IMR-90 (cell line): ENCODE results near the gene PYCARD. TPM values are rescaled to one million over a fixed set of nuclear protein-coding genes. Genes with fewer than 3 reads are reported as not detected.

Experiments
- ATAC-seq: fragments of 200-7000 bp; cut with Tn5 transposase; 2 replicates; pipeline ENCODE4 v1.9.1; 2020; ENCODE audit warnings: low read depth, mild to moderate bottlenecking, moderate library complexity
- BruUV-seq: library from RNA; stranded (reverse); fragments of 400-500 nt; replicated peaks from 2 replicates; lab custom pipeline; 2021; lab: Mats Ljungman, UMichigan
- CTCF ChIA-PET: fragments of 300-600 bp; formaldehyde crosslinking; extraction: SDS; loops from one replicate; lab custom pipeline; 2021; ENCODE audit warnings: antibody characterized with exemption; lab: Yijun Ruan, JAX
- POLR2A ChIA-PET: fragments of 300-600 bp; sonication (Branson Sonifier 250); formaldehyde crosslinking; loops from one replicate; lab custom pipeline; 2022; ENCODE audit warnings: antibody characterized with exemption; ENCODE audit not compliant: unreplicated experiment; lab: Charles Lee
- DNase-seq: peaks from one replicate; pipeline ENCODE4 v3.0.0; 2013
- H2AFZ ChIP-seq: replicated peaks from 2 replicates; pipeline ENCODE3; 2013; ENCODE audit warnings: low read length, mild to moderate bottlenecking; ENCODE audit not compliant: poor library complexity
- H2AK5ac ChIP-seq: 2 replicates; pipeline ENCODE4 v1.6.1; 2013; ENCODE audit warnings: low read depth, low read length, inconsistent platforms
- H2AK9ac ChIP-seq: replicated peaks from 2 replicates; pipeline ENCODE3; 2013; ENCODE audit warnings: mild to moderate bottlenecking, low read depth, low read length, moderate library complexity; ENCODE audit not compliant: poor library complexity
- H2BK120ac ChIP-seq: 2 replicates; pipeline ENCODE4 v1.6.1; 2013; ENCODE audit warnings: low read depth, low read length, inconsistent platforms
- H2BK15ac ChIP-seq: 3 replicates; pipeline ENCODE4 v1.6.1; 2013; ENCODE audit warnings: low read depth, low read length, inconsistent platforms
- H2BK20ac ChIP-seq: 2 replicates; pipeline ENCODE4 v1.6.1; 2013; ENCODE audit warnings: low read depth, mild to moderate bottlenecking, inconsistent platforms, low read length, moderate library complexity
- H2BK5ac ChIP-seq: 2 replicates; pipeline ENCODE4 v1.6.1; 2013; ENCODE audit warnings: mild to moderate bottlenecking, low read depth, low read length, inconsistent platforms; ENCODE audit not compliant: poor library complexity, severe bottlenecking
- H3K14ac ChIP-seq: replicated peaks from 2 replicates; pipeline ENCODE4 v1.6.1; 2013; ENCODE audit warnings: low read depth, low read length, inconsistent platforms
- H3K18ac ChIP-seq: 2 replicates; pipeline ENCODE4 v1.6.1; 2013; ENCODE audit warnings: low read depth, low read length, control low read depth
- H3K23ac ChIP-seq: 2 replicates; pipeline ENCODE4 v1.6.1; 2013; ENCODE audit warnings: low read depth, low read length, inconsistent platforms
- H3K27ac ChIP-seq: 2 replicates; pipeline ENCODE4 v1.5.1; 2013; ENCODE audit warnings: mild to moderate bottlenecking, control low read depth, low read length; ENCODE audit not compliant: insufficient read depth
- H3K27me3 ChIP-seq: 2 replicates; pipeline ENCODE4 v1.6.1; 2013; ENCODE audit warnings: low read length; ENCODE audit not compliant: control insufficient read depth, insufficient read depth
- H3K36me3 ChIP-seq: 2 replicates; pipeline ENCODE4 v1.6.1; 2013; ENCODE audit warnings: low read length, mixed read lengths; ENCODE audit not compliant: control insufficient read depth, insufficient read depth
- H3K4ac ChIP-seq: 2 replicates; pipeline ENCODE4 v1.6.1; 2013; ENCODE audit warnings: low read depth, low read length, inconsistent platforms
- H3K4me1 ChIP-seq: 2 replicates; pipeline ENCODE4 v1.6.1; 2013; ENCODE audit warnings: low read length, mixed read lengths; ENCODE audit not compliant: control insufficient read depth, insufficient read depth
- H3K4me2 ChIP-seq: 2 replicates; pipeline ENCODE4 v1.6.1; 2013; ENCODE audit warnings: low read depth, mild to moderate bottlenecking, control low read depth, low read length, moderate library complexity
- H3K4me3 ChIP-seq: 2 replicates; pipeline ENCODE4 v1.5.1; 2013; ENCODE audit warnings: low read depth, mild to moderate bottlenecking, control low read depth, low read length, moderate library complexity; ENCODE audit not compliant: insufficient read depth
- H3K56ac ChIP-seq: 2 replicates; pipeline ENCODE4 v1.6.1; 2013; ENCODE audit warnings: low read length, inconsistent platforms; ENCODE audit not compliant: insufficient read depth; ENCODE audit errors: extremely low read depth
- H3K79me1 ChIP-seq, 2 experiments: 2 replicates each; pipeline ENCODE4 v1.6.1; 2013; ENCODE audit warnings: low read length in 2 of 2, inconsistent platforms in 1 of 2, low read depth in 1 of 2
- H3K9ac ChIP-seq: 2 replicates; pipeline ENCODE4 v1.6.1; 2013; ENCODE audit warnings: low read depth, low read length, control low read depth
- H3K9me1 ChIP-seq: 2 replicates; pipeline ENCODE4 v1.6.1; 2013; ENCODE audit warnings: low read length, inconsistent platforms; ENCODE audit not compliant: insufficient read depth
- H3K9me3 ChIP-seq: 2 replicates; pipeline ENCODE4 v1.6.1; 2013; ENCODE audit warnings: low read length; ENCODE audit not compliant: control insufficient read depth, insufficient read depth
- H4K20me1 ChIP-seq: 2 replicates; pipeline ENCODE4 v1.6.1; 2013; ENCODE audit warnings: low read length, inconsistent platforms; ENCODE audit not compliant: insufficient read depth
- H4K5ac ChIP-seq: 2 replicates; pipeline ENCODE4 v1.6.1; 2013; ENCODE audit warnings: mild to moderate bottlenecking, low read depth, low read length, control low read depth
- H4K8ac ChIP-seq, 2 experiments: 2 replicates each; pipeline ENCODE4 v1.6.1; 2013; ENCODE audit warnings: low read depth in 2 of 2, low read length in 2 of 2, control low read depth in 1 of 2, inconsistent platforms in 1 of 2
- H4K91ac ChIP-seq: 2 replicates; pipeline ENCODE4 v1.6.1; 2013; ENCODE audit warnings: low read depth, low read length, inconsistent platforms; ENCODE audit not compliant: insufficient read depth
- CTCF ChIP-seq: conservative IDR thresholded peaks from 2 replicates; pipeline ENCODE4 v1.5.1; 2012; ENCODE audit warnings: mild to moderate bottlenecking, low read depth, low read length, improper control_type of control experiment
- FOS ChIP-seq: fragments of 150-350 bp; IDR thresholded peaks from 2 replicates; pipeline ENCODE4 v1.6.1; 2016; ENCODE audit warnings: low read depth, low read length
- MAFK ChIP-seq: IDR thresholded peaks from 2 replicates; pipeline ENCODE4 v1.6.1; 2012; ENCODE audit warnings: low read depth, low read length, improper control_type of control experiment
- NFE2L2 ChIP-seq: fragments of 150-350 bp; IDR thresholded peaks from 2 replicates; pipeline ENCODE4 v1.6.1; 2016; ENCODE audit warnings: low read depth, mild to moderate bottlenecking, low read length
- RCOR1 ChIP-seq: IDR thresholded peaks from 2 replicates; pipeline ENCODE4 v1.6.1; 2012; ENCODE audit warnings: mild to moderate bottlenecking, low read length, improper control_type of control experiment; ENCODE audit not compliant: insufficient replicate concordance
- SMC3 ChIP-seq: fragments of 150-350 bp; IDR thresholded peaks from 2 replicates; pipeline ENCODE4 v1.6.1; 2016; ENCODE audit warnings: low read depth, mild to moderate bottlenecking, antibody characterized with exemption, low read length, moderate library complexity
- WGBS, 2 experiments: methylation state at CpG; one replicate each; pipeline versions ENCODE4 v1.1.5 to v1.1.7; 2013; ENCODE audit warnings: missing lambda C conversion rate in 2 of 2; ENCODE audit not compliant: insufficient read length in 1 of 2; ENCODE audit errors: extremely low coverage in 2 of 2; 5-methylcytosine and 5-hydroxymethylcytosine counted together
- dilution Hi-C: fragments of 300-500 bp; cut with HindIII; formaldehyde crosslinking; loops from one replicate; pipeline ENCODE4 v1.14.3; 2018; ENCODE audit warnings: low sequenced_read_pairs; ENCODE audit not compliant: unreplicated experiment
- in situ Hi-C: fragments of 300-500 bp; cut with MboI; formaldehyde crosslinking; loops from 3 replicates; pipeline ENCODE4 v1.14.3; 2019; ENCODE audit warnings: low sequenced_read_pairs, inconsistent platforms, mixed read lengths
- intact Hi-C: fragments of 100-400 bp; cut with micrococcal nuclease; formaldehyde crosslinking; loops from 2 replicates; pipeline ENCODE4 v1.10.0; 2022
- microRNA-seq, 2 experiments: library from miRNA; stranded (forward) in 1 of 2; unstranded in 1 of 2; fragments of 10-50 nt in 1 of 2; fragments of <30 nt in 1 of 2; gene quantifications in 1 of 2; microRNA quantifications in 1 of 2; one replicate each; pipeline versions ENCODE3 to v1.1.0; 2013 to 2020; ENCODE audit not compliant: insufficient read depth in 1 of 2, insufficient read length in 1 of 2, unreplicated experiment in 1 of 2
- polyA plus RNA-seq, 3 experiments: library from polyadenylated mRNA; depleted of rRNA; stranded (reverse); fragments of >200 nt; gene quantifications; 2 replicates each; pipeline ENCODE4 v1.2.3, GENCODE V29; 2012; ENCODE audit warnings: low replicate concordance in 1 of 3
- small RNA-seq, 5 experiments: library from RNA; depleted of rRNA; stranded (forward); fragments of <200 nt; gene quantifications; one replicate each; pipeline ENCODE3, GENCODE V24; 2012
- total RNA-seq: library from RNA; depleted of rRNA; stranded (reverse); fragments of >200 nt; gene quantifications from 2 replicates; pipeline ENCODE4 v1.2.3, GENCODE V29; 2012; rRNA removed

Gene PYCARD
- total and polyA plus RNA-seq, 2 of the 4 experiments (the other 2 are of a cell fraction) = 10.2 to 20.5 TPM

GRCh38 chr16:31157136-31157535, 45.4 kb downstream of the PYCARD start:
- Histone ChIP-seq H3K4me1 (no peaks in the 10 kb centered on the region), H3K27me3 (peaks cover 2% of the 10 kb centered on the region), H3K4me2 (no peak overlapping the region), H3K9ac (no peak overlapping the region), H3K23ac (no peak overlapping the region), H2BK120ac (no peak overlapping the region), H4K8ac (no peak overlapping the region), H3K56ac (no peak overlapping the region), H3K18ac (no peak overlapping the region), H2AFZ (peak overlapping the region; percentile 16), H2BK20ac (no peak overlapping the region), H2AK5ac (no peak overlapping the region), H3K9me3 (no peaks in the 10 kb centered on the region), H4K20me1 (no peaks in the 10 kb centered on the region), H2BK5ac (no peak overlapping the region), H3K9me1 (no peaks in the 10 kb centered on the region), H3K4ac (no peak overlapping the region), H3K27ac (no peak overlapping the region), H3K36me3 (no peaks in the 10 kb centered on the region), H3K79me1 (no peaks in the 10 kb centered on the region), H3K4me3 (no peak overlapping the region), H2BK15ac (no peak overlapping the region), H2AK9ac (no peak overlapping the region), H3K14ac (no peak overlapping the region), H4K91ac (no peak overlapping the region), H4K5ac (no peak overlapping the region)
- TF ChIP-seq NFE2L2 = no peak
- TF ChIP-seq FOS = no peak
- no peak for TF ChIP-seq RCOR1
- TF ChIP-seq SMC3 = no peak
- TF ChIP-seq CTCF = no peak
- TF ChIP-seq MAFK = no peak
- WGBS, 2 experiments = 46% methylated on average over 3 of the region's 8 CpGs; no CpG with 5 or more reads in 1 of the 2 experiments
- ATAC-seq (no peak), DNase-seq (no peak)
- in situ Hi-C loops = no loop called here
- intact Hi-C loops = no loop called here
- POLR2A ChIA-PET = no interaction called here
- dilution Hi-C loops = no loop called here
- CTCF ChIA-PET = interaction anchor here (0.7 to 2.9 kb wide), 2 partner anchors 11 to 15 kb away, joined by 4 to 13 read pairs; no protein-coding TSS in a partner anchor
- no TSS peak for BruUV-seq

Small RNAs within 50 kb of the gene (microRNA-seq; reads per million reads assigned to microRNA genes)
- gene AC009088.4 (ENCODE audit: insufficient read depth, insufficient read length) (not detected), gene NDUFA3P6 (ENCODE audit: insufficient read depth, insufficient read length) (not detected)

Small RNAs within 50 kb of the gene (small RNA-seq; reads per million reads assigned to genes)
- gene AC009088.4 (0 reads per million in 5 experiments), gene NDUFA3P6 (0 reads per million in 5 experiments)

Other genes with a start within 250 kb of the PYCARD start
- 0.54 and 0.56 TPM in 2 replicates for gene SETD1A, start 245.0 kb downstream of the PYCARD start, total RNA-seq
- 5.8 and 6.5 TPM in 2 replicates for gene SETD1A, start 245.0 kb downstream of the PYCARD start, polyA plus RNA-seq (2012; rRNA removed)
- 9.4 and 11.3 TPM in 2 replicates for gene HSD3B7, start 217.6 kb downstream of the PYCARD start, total RNA-seq
- gene HSD3B7, start 217.6 kb downstream of the PYCARD start, polyA plus RNA-seq (2012; rRNA removed) = 8.5 and 9.3 TPM in 2 replicates
- 3.9 TPM in 2 replicates for gene STX1B, start 192.1 kb downstream of the PYCARD start, total RNA-seq
- 11.4 and 14.9 TPM in 2 replicates for gene STX1B, start 192.1 kb downstream of the PYCARD start, polyA plus RNA-seq (2012; rRNA removed)
- gene STX4, start 169.2 kb downstream of the PYCARD start, total RNA-seq = 23.5 and 25.0 TPM in 2 replicates
- gene STX4, start 169.2 kb downstream of the PYCARD start, polyA plus RNA-seq (2012; rRNA removed) = 66.4 and 67.9 TPM in 2 replicates
- 4.5 and 5.3 TPM in 2 replicates for gene ZNF668, start 128.5 kb downstream of the PYCARD start, total RNA-seq
- 11.6 and 15.4 TPM in 2 replicates for gene ZNF668, start 128.5 kb downstream of the PYCARD start, polyA plus RNA-seq (2012; rRNA removed)
- gene ZNF646, start 128.3 kb downstream of the PYCARD start, total RNA-seq = 6.8 and 6.9 TPM in 2 replicates
- 4.9 and 5.5 TPM in 2 replicates for gene ZNF646, start 128.3 kb downstream of the PYCARD start, polyA plus RNA-seq (2012; rRNA removed)
- gene PRSS53, start 113.8 kb downstream of the PYCARD start, total RNA-seq = 0.56 and 0.72 TPM in 2 replicates
- gene PRSS53, start 113.8 kb downstream of the PYCARD start, polyA plus RNA-seq (2012; rRNA removed) = 5.4 and 5.9 TPM in 2 replicates
- gene VKORC1, start 108.0 kb downstream of the PYCARD start, total RNA-seq = 61.9 and 65.2 TPM in 2 replicates
- 317 and 362 TPM in 2 replicates for gene VKORC1, start 108.0 kb downstream of the PYCARD start, polyA plus RNA-seq (2012; rRNA removed)
- 24.4 and 26.0 TPM in 2 replicates for gene BCKDK, start 94.4 kb downstream of the PYCARD start, total RNA-seq
- gene BCKDK, start 94.4 kb downstream of the PYCARD start, polyA plus RNA-seq (2012; rRNA removed) = 79.3 and 89.7 TPM in 2 replicates
- 18.9 and 19.4 TPM in 2 replicates for gene KAT8, start 85.1 kb downstream of the PYCARD start, total RNA-seq
- 27.4 and 28.4 TPM in 2 replicates for gene KAT8, start 85.1 kb downstream of the PYCARD start, polyA plus RNA-seq (2012; rRNA removed)
- not detected in 2 replicates for gene PRSS8, start 67.0 kb downstream of the PYCARD start, total RNA-seq
- gene PRSS8, start 67.0 kb downstream of the PYCARD start, polyA plus RNA-seq (2012; rRNA removed) = 0.10 TPM in 1 of 2 replicates, not detected in the other
- under 0.01 and 0.18 TPM in 2 replicates for gene PRSS36, start 52.7 kb downstream of the PYCARD start, total RNA-seq
- gene PRSS36, start 52.7 kb downstream of the PYCARD start, polyA plus RNA-seq (2012; rRNA removed) = 0.55 and 0.72 TPM in 2 replicates
- 42.8 and 51.9 TPM in 2 replicates for gene FUS, start 22.6 kb downstream of the PYCARD start, total RNA-seq
- gene FUS, start 22.6 kb downstream of the PYCARD start, polyA plus RNA-seq (2012; rRNA removed) = 313 and 340 TPM in 2 replicates
- not detected in 2 replicates for gene TRIM72, start 11.4 kb upstream of the PYCARD start, total RNA-seq
- gene TRIM72, start 11.4 kb upstream of the PYCARD start, polyA plus RNA-seq (2012; rRNA removed) = not detected in 2 replicates
- gene PYDC1, start 14.4 kb upstream of the PYCARD start, total RNA-seq = not detected in 2 replicates
- not detected in 2 replicates for gene PYDC1, start 14.4 kb upstream of the PYCARD start, polyA plus RNA-seq (2012; rRNA removed)
- gene ITGAM, start 57.2 kb upstream of the PYCARD start, total RNA-seq = under 0.01 TPM in 1 of 2 replicates, not detected in the other
- gene ITGAM, start 57.2 kb upstream of the PYCARD start, polyA plus RNA-seq (2012; rRNA removed) = not detected in 2 replicates
- gene ITGAX, start 152.4 kb upstream of the PYCARD start, total RNA-seq = 0.18 TPM in 1 of 2 replicates, not detected in the other
- 0.09 TPM in 2 replicates for gene ITGAX, start 152.4 kb upstream of the PYCARD start, polyA plus RNA-seq (2012; rRNA removed)
- gene ITGAD, start 190.6 kb upstream of the PYCARD start, total RNA-seq = not detected in 2 replicates
- gene ITGAD, start 190.6 kb upstream of the PYCARD start, polyA plus RNA-seq (2012; rRNA removed) = not detected in 2 replicates
- gene COX6A2, start 225.6 kb upstream of the PYCARD start, total RNA-seq = not detected in 2 replicates
- gene COX6A2, start 225.6 kb upstream of the PYCARD start, polyA plus RNA-seq (2012; rRNA removed) = not detected in 2 replicates
- under 0.01 TPM in 2 replicates for gene ZNF843, start 240.0 kb upstream of the PYCARD start, total RNA-seq
- gene ZNF843, start 240.0 kb upstream of the PYCARD start, polyA plus RNA-seq (2012; rRNA removed) = 0.13 and 0.27 TPM in 2 replicates